ENCODE results near the gene ERP27.

- TF ChIP-seq CTCF (IDR thresholded peaks at IDR 0.05): no peak
- TF ChIP-seq POLR2AphosphoS5 (IDR thresholded peaks at IDR 0.05): no peak
- TF ChIP-seq POLR2A (IDR thresholded peaks at IDR 0.05; ENCODE audit: low read depth): no peak
- TF ChIP-seq EP300 (IDR thresholded peaks at IDR 0.05): no peak
These were observed 15.9 kb upstream of the ERP27 start for GRCh38 chr12:14954269-14954668.
